Lower leg skin (tissue), 4 donors: ENCODE results near the gene KCNV2. TPM values are rescaled to one million over a fixed set of nuclear protein-coding genes. Genes with fewer than 3 reads are reported as not detected.

Experiments used
- DNase-seq, 2 donors: peaks; one replicate each; pipeline ENCODE4 v3.0.0-alpha.2; 2019; ENCODE audit warnings: low spot score in 2 of 2
- H3K4me3 ChIP-seq: fragments of 200-600 bp; sonication (generic); 2 replicates; pipeline ENCODE4 v1.5.1; 2017; ENCODE audit warnings: mild to moderate bottlenecking, low read depth; ENCODE audit not compliant: poor library complexity, severe bottlenecking
- POLR2A ChIP-seq, 2 donors: fragments of 450-650 bp; IDR thresholded peaks; one replicate each; pipeline ENCODE4 v1.6.1; 2016 to 2017; ENCODE audit warnings: antibody characterized with exemption in 2 of 2, mild to moderate bottlenecking in 1 of 2, moderate library complexity in 1 of 2
- WGBS, 2 donors: methylation state at CpG; one replicate each; pipeline ENCODE4 v1.1.5; 2018; 5-methylcytosine and 5-hydroxymethylcytosine counted together
- intact Hi-C: fragments of 100-400 bp; cut with DNase I; formaldehyde crosslinking; loops from one replicate; pipeline ENCODE4 v1.15.0; 2023; ENCODE audit warnings: low total_unique reads
- total RNA-seq, 4 donors: library from RNA; depleted of rRNA; stranded (reverse); fragments of >200 nt; gene quantifications; one replicate each; pipeline ENCODE4 v1.1.0, GENCODE V29; 2016
- TF ChIP-seq, protein P1 (sequence below), 3 donors: fragments of 450-650 bp; IDR thresholded peaks; one replicate each; pipeline ENCODE4 v1.5.1; 2016; ENCODE audit warnings: antibody characterized with exemption in 3 of 3, mild to moderate bottlenecking in 3 of 3, moderate library complexity in 2 of 3

The KCNV2 gene
- total RNA-seq, 4 donors from 2014 or later: not detected

DNA sequence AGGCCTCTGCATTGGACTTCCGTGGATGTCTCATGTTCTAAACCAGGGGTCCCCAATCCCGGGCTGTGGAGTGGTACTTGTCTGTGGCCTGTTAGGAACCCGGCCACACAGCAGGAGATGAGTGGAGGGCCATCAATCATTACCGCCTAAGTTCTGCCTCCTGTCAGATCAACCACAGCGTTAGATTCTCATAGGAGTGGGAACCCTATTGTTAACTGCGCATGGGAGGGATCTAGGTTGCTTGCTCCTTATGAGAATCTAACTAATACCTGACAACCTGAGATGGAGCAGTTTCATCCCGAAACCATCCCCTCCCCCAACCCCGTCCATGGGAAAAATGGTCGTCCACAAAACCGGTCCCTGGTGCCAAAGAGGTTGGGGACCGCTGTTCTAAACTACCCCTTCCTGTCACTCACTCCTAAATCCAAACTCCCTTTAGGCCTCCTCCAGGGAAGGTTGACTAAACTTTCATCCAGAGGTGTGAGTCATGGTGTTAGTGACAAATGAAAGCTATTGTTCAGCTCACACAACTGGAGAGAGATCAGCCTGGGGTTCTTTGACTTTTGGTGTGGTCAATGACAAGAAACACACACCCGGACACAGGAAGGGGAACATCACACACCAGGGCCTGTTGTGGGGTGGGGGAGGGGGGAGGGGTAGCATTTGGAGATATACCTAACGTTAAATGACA lies 9.5 kb downstream of the KCNV2 start:
- H3K4me3 ChIP-seq: no peak overlapping the region
- intact Hi-C loops: no loop called here
- WGBS, 2 donors: 87 to 93% methylated on average over 13 of the region's 13 CpGs
- TF ChIP-seq POLR2A (IDR thresholded peaks at IDR 0.05): no peak
- TF ChIP-seq, protein P1, sequence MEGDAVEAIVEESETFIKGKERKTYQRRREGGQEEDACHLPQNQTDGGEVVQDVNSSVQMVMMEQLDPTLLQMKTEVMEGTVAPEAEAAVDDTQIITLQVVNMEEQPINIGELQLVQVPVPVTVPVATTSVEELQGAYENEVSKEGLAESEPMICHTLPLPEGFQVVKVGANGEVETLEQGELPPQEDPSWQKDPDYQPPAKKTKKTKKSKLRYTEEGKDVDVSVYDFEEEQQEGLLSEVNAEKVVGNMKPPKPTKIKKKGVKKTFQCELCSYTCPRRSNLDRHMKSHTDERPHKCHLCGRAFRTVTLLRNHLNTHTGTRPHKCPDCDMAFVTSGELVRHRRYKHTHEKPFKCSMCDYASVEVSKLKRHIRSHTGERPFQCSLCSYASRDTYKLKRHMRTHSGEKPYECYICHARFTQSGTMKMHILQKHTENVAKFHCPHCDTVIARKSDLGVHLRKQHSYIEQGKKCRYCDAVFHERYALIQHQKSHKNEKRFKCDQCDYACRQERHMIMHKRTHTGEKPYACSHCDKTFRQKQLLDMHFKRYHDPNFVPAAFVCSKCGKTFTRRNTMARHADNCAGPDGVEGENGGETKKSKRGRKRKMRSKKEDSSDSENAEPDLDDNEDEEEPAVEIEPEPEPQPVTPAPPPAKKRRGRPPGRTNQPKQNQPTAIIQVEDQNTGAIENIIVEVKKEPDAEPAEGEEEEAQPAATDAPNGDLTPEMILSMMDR (IDR thresholded peaks at IDR 0.05): no peak
- DNase-seq: no peak

DNA sequence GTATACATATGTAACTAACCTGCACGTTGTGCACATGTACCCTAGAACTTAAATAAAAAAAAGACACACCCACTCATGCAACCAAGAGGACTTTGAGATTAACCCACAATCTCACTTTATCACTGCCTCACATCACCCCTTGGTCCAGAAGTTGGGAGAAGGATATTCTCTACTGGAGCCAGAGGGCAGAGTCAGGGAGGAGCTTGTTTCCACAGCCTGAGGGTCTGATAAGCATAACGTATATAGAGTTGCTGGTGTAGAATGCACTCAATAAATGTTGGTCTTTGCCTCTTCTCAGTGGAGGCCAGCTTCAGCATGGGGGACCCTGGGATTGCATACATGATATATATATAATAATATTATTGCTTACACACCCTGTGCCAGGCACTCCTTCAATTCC lies 10.1 kb downstream of the KCNV2 start:
- no peak for DNase-seq
- 87 to 91% methylated on average over 2 of the region's 2 CpGs for WGBS, 2 donors
- no peak overlapping the region for H3K4me3 ChIP-seq
- intact Hi-C loops: no loop called here
- TF ChIP-seq, protein P1 (IDR thresholded peaks at IDR 0.05): no peak
- TF ChIP-seq POLR2A (IDR thresholded peaks at IDR 0.05): no peak

DNA sequence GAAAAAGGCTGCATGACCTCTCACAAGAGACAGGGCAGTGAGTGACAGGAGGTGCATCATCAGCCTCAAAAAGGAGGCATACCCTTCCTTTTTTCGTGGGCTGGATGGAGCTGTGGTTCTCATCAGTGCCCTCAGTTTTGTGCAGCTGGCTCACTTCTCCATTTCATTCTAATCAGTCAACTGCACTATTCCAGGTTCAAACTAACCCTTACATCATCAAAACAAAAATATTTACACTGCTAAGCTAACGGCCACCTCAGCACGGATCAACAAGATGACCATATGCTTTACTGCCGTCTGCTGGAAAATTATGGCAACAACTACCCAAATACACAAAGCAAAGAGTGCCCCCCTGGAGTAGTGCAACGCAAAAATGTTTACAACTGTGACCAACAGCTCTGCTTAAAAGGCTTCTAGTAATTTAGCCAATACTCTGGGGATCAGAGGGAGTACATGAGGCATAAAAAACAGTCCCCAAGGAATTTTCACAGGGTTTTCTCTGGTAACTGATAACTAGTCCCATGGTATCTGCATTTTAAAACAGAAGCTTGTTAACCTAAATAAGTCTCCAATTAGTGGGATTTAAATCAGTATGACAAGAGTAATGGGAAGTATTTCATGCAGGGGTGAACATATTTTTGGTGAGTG lies 10.8 kb downstream of the KCNV2 start:
- 29 to 39% methylated on average over 5 of the region's 5 CpGs for WGBS, 2 donors
- intact Hi-C loops: no loop called here
- no peak overlapping the region for H3K4me3 ChIP-seq
- TF ChIP-seq, protein P1 (IDR thresholded peaks at IDR 0.05): no peak
- no peak for TF ChIP-seq POLR2A (IDR thresholded peaks at IDR 0.05)
- DNase-seq: no peak

DNA sequence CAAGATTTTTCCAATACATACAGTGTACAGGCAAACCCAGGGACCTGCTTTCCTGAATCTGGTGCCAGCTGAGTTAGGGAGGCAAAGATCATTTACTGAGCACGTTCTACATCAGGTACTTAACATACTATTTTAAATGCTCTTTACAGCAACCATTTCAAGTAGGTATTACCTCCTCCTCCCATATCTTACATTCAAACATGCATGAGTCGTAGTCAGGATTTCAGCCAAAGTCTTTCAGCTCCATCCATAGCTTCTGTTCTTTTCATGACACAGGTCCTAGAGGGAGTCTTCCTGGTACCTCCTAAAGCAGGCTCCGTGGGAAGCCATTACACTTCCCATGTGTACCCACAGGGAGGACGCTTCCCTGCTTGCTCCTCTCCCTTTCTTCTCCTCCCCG lies 11.7 kb downstream of the KCNV2 start:
- intact Hi-C loops: no loop called here
- WGBS, 2 donors: 73 to 87% methylated on average over 5 of the region's 5 CpGs
- TF ChIP-seq, protein P1 (IDR thresholded peaks at IDR 0.05): no peak
- no peak for TF ChIP-seq POLR2A (IDR thresholded peaks at IDR 0.05)
- no peak overlapping the region for H3K4me3 ChIP-seq
- DNase-seq: no peak

DNA sequence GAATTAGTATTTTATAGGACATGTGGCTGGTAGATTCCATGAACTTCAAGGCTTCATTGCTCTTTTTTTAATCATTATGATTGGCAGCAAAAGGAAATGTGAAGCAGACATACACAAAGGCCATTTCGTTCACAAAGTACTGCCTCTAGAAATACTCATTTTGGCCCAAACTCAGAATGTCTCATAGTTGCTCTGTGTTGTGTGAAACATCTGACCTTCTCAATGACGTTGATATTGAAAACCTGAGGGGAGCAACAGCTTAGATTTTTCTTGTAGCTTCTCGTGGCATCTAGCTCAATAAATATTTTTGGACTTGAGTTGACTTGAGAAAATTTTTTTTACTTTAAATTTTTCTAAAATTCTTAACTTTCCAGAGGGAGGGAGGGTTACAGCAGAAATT lies 12.4 kb downstream of the KCNV2 start:
- intact Hi-C loops: no loop called here
- H3K4me3 ChIP-seq: no peak overlapping the region
- WGBS, 2 donors: 64 to 69% methylated on average over 3 of the region's 3 CpGs
- DNase-seq: no peak
- no peak for TF ChIP-seq POLR2A (IDR thresholded peaks at IDR 0.05)
- TF ChIP-seq, protein P1 (IDR thresholded peaks at IDR 0.05): no peak
